ENCODE data around the gene RNGTT.
"Not testable (repeated sequence)": the region's sequence is repeated elsewhere in the genome, so short reads cannot be mapped to it uniquely, and the experiment has no call there.

RNGTT gene

DNA sequence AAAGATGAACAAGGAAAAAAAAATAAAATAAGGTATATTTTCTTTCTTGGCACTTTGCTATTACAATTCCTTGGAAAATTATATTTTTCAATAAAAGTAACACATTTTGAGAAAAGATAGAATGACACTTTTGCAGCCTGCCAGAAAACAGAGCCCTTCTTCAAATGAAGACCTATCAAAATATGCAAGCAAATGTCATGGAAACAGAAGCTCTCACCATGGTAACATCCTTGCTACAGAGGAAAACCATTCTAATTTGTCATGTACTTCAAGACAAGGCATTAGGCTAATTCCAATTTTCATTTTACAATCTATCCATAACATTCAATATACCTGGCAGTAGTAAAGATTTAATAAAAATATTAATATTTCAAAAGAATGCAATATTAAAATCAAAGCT, 177.9 kb downstream of the RNGTT start:
- no peak for DNase-seq

GRCh38 chr6:88780714-88781389, 182.6 kb downstream of the RNGTT start:
- DNase-seq: peak; percentile 66

GRCh38 chr6:88775866-88776571, 187.4 kb downstream of the RNGTT start:
- DNase-seq: no peak

- DNase-seq: not testable (repeated sequence)
Observed at GRCh38 chr6:88768114-88768513, 195.3 kb downstream of the RNGTT start.

GRCh38 chr6:88764081-88764480, 199.3 kb downstream of the RNGTT start:
- no peak for DNase-seq

GRCh38 chr6:88763160-88763559, 200.3 kb downstream of the RNGTT start:
- DNase-seq: no peak

- DNase-seq: no peak
Observed at GRCh38 chr6:88761237-88762031, 202.0 kb downstream of the RNGTT start.

DNA sequence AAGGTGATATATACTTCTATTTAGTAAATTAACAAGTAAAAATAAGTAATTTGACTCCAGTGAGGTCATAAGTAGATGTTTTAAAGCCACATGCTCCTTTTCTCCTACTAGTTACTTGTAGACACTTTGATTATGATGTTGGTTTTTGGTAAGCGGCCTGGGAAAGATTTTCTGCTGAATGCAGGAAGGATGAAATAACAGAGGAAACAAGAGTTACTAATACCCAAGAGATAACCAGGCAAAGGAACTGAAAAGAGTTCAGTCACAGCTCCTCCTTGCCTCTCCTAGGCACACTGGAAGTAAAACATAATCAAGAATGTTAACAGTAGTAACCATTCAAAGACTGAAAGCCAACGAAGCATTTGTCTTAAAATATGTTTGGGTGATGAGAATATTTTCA, 203.3 kb downstream of the RNGTT start:
- DNase-seq: no peak

DNA sequence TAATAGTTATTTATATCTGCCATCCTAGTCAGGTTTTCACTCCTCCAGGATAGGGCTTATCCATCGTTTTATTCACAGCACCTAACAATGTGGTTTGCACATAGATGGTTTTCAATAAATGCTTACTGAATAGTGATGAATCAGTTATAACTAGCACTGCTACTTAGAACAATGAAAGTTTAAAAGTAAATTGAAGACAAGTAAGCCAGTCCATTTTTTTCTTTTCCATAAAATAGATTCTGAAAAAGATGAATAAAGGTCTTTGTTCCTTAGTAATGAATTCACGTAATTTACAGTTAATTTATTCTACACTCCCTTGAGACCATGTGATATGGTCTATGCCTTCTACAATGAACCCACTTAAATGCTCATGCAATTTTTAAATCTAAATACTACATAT, 212.5 kb downstream of the RNGTT start:
- DNase-seq: no peak

DNA sequence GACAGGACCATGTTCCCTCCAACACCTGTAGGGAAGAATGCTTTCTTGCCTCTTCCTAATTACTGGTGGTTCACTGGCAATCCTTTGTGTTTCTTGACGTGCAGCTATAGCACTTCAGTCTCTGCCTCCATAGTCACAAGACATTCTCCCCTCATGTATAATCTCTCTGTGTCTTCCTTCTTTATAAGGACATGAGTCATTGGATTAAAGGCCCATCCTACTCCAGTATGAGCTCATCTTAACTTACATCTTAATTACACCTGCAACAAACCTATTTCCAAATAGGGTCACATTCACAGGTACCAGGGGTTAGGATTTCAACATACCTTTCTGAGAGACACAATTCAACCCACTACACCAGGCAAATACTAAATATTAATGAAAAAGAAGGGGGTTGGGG, 213.6 kb downstream of the RNGTT start:
- no peak for DNase-seq

GRCh38 chr6:88748141-88748540, 215.3 kb downstream of the RNGTT start:
- DNase-seq: no peak

DNA sequence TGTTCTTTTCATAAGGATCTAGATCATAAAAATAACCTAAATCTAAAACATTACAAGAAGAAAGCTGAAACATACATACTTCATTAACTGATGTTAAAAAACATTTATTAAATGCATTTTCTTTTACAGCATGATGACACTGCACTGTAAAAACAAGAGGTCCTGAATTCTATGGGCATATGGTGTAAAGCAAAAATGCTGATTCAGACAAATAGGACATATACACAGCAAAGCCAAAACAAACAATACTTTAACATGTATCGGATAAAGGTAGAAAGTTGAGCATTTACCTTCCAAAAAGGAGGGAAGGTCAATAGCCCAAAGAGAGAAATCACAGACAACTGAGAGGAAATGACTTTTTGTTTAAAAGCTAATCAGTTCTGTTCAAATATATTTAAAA, 221.5 kb downstream of the RNGTT start:
- no peak for DNase-seq

DNA sequence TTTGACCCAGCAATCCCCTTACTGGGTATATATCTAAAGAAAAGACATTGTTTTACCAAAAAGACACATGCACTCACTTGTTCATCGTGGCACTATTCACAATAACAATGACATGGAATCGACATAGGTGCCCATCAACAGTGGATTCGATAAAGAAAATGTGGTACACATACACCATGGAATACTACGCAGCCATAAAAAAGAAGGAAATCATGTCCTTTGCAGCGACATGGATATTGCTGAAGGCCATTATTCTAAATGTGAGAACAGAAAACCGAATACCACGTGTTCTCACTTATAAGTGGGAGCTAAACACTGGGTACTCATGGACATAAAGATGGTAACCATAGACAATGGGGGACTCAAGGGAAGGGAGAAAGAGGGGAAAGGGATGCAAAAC, 222.3 kb downstream of the RNGTT start:
- DNase-seq: no peak

DNA sequence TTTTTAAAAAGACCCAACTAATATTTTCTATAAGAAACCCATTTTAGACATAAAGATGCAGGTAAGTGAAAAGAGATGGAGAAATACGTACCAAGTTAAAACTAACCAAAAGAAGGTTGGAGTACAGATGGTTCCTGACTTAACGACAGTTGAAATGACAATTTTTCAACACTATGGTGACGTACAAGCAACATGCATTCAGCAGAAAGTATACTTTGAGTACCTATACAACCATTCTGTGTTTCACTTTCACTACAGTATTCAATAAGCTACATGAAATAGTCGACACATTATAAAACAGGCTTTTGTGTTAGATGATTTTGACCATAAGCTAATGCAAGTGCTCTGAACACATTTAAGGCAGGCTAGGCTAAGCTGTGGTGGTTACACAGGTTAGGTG, 228.9 kb downstream of the RNGTT start:
- no peak for DNase-seq

- DNase-seq: no peak
Observed at GRCh38 chr6:88730611-88731011, 232.8 kb downstream of the RNGTT start.

- DNase-seq: no peak
Observed at GRCh38 chr6:88728756-88729155, 234.7 kb downstream of the RNGTT start.

- not testable (repeated sequence) for DNase-seq
Observed at GRCh38 chr6:88726409-88726808, 237.0 kb downstream of the RNGTT start.

DNA sequence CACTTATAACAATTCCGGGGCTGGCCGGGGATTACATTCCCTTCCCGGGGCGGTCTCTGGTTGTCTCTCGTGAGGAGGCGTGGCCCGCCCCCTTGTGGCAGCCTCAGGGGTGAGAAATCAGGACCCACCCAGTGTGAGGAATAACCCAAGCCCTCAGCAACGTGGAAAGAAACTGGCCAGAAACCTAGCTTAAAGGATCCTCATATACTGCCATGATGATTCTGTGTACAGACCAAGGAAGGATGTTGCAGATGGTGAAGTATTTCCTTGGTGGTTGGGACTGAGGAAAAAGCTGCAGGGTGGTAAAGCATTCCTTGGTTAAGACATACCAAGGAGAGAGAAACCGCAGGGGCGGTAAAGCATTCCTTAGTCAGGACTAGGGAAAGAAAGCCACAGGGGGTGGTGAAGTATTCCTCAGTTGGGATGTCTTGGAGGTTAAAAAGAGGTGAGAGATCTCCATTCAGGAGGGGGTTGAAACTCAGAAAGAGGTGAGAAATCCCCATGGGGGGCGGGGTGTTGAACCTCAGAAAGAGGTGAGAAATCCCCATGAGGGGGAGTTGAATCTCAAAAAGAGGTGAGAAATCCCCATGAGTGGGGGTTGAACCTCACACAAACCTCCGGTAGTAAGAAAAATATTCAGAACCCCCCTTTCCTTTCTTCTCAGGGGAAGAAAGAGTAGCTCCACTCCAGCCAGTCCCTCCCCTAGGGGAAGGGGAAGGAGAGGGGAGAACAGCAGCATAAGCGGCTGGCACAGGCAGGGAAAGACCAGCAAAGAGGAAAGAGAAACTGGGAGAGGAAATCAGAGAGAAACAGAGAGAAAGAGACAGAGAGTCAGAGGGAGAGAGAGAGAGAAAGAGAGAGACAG, 238.1 kb downstream of the RNGTT start:
- no peak for DNase-seq

GRCh38 chr6:88722686-88723085, 240.7 kb downstream of the RNGTT start:
- no peak for DNase-seq

- not testable (repeated sequence) for DNase-seq
Observed at GRCh38 chr6:88716399-88716798, 247.0 kb downstream of the RNGTT start.

DNA sequence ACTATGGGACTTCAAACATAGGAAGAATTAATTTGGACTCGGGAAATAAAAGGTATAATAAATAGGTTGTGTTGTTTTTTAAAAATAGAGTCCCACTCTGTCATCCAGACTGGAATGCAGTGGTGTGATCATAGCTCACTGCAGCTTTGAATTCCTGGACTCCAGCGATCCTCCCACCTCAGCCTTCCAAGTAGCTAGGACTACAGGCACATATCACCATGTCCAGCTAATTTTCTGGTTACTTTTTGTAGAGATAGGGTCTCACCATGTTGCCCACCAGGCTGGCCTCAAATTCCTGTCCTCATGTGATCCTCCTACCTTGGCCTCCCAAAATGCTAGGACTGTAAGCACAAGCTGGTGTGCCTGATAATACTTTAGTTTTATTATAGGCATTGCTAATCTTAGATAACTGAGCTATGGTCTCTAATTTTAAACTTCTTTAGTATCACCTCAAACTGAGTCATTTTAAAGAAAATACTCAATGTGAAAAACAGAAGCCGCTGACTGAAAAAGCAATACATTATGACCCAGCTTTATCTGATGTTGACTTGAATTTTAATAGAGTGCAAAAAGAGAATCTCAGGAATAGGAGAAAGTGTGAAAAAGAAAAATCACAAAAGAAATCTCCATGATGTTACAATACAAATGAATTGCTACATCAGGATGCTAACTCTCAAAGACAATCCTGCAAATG, 251.0 kb downstream of the RNGTT start:
- no peak for DNase-seq

GRCh38 chr6:88709819-88710246, 253.6 kb downstream of the RNGTT start:
- DNase-seq: no peak

Measured in NCI-H748 treated with DMSO at 0.1 percent for 48 hours (cell line).